Fibroblast of skin of right biceps (primary cell): ENCODE measurements around the gene TPCN2.
"Not testable (repeated sequence)": the region's sequence is repeated elsewhere in the genome, so short reads cannot be mapped to it uniquely, and the experiment has no call there.

ENCODE experiments used
- DNase-seq: peaks from one replicate; pipeline ENCODE4 v3.0.0-alpha.2; 2013

Gene TPCN2

DNA sequence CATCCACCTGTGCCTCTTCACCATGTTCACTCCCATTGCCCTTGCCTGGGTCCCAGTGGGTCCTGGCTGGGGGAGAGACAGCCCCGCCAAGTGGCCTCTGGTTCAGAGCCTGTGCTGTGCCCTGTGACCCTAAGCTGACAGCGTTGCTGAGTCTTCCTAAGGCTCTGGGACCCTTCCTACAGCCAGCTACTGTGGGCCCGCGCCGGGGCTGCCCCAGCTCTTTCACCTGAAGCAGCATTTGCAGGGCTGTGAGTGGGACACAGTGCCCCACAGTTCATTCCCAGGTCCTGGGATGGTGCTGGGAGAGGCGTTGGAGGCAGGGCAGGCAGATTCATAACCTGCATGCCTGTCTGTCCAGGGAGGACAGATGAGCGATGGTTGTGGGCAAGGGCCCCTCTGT is 10.7 kb downstream of the TPCN2 start:
- no peak for DNase-seq

DNA sequence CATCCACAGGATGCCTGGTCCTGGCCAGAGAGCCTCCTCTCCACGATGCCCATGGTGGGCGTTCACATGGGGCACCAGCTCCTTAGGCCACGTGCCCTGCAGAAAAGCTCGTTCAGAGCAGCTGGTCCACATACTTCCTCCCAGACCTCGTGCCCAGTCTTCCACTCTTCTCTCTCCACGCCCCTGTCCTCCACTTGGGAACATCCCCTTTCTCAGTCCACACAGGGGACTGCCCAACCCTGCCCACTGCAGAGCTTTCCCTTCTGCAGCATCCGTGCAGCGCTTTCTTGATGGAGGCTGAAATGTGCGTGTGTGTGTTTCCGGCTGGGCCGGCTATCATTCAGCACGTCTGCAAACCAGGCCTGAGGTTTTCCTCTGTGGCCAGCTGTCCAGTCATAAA is 11.3 kb downstream of the TPCN2 start:
- no peak for DNase-seq

DNA sequence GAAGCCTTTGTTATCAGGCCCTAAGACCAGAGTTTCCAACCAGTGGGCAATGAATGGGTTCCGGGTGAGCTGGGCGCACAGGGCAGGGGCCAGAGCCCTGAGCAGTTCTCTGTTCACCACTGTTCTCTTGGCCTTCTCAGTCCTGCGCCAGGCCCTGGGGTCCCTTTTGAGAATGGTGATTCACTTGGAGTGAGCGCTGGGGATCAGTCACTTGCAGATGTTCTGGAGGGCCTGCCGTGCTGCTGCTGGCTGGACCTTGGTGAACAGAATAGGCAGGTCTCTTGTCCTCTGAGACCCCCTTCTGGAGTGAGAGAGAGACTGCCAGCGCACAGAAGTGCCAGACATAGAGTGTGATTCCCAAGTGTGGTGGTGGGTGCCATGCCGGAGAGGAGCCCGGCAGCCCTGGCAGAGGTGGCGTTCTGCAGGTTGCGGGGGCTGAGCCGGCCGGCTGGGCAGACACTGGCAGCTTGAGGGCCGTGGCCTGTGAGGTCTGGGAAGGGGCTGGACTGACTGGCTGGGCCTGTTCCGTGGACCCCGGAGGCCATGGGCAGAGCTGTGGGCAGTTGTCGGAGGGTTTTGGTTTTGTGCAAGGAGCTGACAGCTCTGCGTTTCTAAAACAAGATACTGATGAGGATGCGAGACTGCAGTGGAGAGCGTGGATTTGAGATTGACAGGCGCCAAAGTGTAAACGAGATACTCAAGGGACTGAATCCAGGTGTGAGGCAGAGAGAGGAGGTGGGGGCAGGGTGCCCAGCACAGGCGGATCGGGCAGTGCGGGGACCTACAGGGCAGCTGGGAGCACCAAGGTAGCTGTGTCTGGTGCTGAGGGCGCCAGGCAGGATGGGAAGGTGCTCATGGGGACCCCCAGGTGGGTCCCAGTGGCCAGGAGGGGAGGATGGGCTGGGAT is 12.3 kb downstream of the TPCN2 start:
- peak; percentile 4 for DNase-seq

DNA sequence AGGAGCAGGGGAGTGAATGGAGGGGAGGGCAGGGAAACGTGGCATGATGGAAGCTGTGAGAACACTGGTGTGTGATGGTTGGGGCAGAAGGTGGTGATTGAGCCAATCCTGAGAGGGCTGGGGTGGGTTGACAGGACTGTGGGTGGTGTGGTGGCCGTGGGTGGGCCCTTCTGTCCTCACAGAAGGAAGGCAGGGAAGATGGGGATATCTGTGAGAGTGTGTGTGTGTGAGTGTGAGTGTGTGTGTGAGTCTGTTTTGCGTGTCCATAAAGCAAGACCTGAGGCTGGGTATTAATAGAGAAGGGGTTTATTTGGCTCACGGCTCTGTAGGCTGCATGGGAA is 13.0 kb downstream of the TPCN2 start:
- no peak for DNase-seq

DNA sequence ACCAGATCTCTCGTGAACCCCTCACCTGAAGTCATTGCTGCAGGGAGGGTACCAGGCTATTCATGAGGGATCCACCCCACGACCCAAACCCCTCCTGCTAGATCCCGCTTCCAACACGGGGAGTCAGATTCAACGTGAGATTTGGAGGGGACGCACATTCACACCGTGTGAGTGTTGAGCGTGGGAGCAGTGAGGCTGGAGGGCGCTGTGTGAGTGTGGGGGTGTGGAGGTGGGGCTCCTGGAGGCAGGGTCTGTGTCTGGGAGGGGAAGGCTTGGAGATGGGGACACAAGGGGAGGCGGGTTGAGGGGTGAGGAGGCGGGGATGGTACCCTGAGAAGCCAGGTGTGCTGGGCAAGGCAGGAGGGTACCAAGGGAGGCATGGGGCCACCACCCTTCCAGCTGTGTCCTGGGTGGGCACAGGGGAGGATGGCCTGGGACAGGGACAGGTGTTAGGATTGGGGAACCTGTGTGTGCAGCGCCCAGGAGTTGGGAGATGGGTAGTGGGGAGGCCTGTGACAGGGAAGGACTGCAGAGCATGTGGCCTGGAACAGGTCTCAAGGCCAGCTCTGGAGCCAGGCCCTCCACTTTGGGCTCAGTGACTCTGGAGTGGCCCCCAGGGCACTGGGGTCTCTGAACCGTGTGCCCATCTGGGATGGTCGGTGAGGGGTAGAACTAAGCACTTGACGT is 13.6 kb downstream of the TPCN2 start:
- no peak for DNase-seq

DNA sequence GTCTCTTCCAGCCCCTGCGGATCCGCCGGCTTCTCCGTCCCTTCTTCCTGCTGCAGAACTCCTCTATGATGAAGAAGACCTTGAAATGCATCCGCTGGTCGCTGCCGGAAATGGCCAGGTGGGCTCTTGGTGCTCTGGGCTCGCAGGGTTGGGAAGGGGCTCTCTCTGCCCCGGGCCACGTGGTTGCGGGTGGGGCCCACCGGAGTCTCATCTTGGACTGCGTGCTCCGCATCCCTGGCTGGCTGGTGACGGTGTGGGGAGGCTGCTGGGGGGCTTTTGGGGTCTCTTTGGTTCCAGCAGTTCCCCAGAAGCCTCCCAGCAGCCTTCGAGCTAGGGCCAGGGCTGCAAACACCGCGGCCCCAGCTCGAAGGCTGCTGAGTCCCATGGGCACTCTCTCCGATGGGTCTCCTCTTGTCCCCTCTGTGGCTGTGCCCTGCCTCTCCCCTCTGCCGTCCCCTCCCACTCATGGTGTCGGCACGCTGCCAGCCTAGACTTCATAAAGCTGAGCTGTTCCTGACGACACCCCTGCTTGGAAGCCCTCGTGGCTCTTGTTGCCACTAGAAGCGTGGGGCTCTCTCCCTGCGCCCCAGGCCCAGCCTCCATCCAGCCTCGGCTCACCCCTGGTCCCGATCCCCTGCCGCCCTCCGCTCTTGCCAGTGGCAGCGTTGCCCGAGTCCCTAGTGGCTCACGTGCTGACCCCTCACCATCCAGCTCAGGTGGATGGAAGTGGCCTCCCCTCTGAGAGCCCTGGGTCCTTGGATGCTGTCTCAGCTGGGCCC is 14.3 kb downstream of the TPCN2 start:
- no peak for DNase-seq

DNA sequence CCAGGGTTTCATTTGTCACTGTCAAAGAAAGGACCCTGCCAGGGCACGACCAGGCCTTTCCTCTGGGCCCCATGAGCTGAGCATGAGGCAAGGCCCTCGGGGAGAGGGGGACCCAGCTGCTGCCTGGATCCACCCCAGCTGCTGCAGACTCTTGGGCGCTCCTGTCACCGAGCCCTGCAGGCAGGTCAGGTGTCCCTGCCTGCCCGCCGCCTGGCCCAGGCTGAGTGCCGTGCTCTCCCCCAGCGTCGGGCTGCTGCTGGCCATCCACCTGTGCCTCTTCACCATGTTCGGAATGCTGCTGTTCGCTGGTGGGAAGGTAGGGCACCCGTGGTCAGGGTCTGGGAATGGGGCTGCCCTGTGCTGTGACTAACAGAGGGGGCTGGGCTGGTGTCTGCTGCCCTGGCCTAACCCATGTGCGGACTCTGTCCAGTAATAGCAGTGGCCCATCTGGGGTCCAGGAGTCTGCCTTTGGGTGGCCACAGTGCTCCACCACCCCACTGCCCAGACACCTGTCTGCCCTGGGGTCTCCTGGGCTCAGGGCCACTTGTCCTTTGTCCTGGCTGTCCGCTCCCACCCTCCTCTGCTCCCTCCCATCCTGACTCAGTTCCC is 15.0 kb downstream of the TPCN2 start:
- DNase-seq, result no peak

DNA sequence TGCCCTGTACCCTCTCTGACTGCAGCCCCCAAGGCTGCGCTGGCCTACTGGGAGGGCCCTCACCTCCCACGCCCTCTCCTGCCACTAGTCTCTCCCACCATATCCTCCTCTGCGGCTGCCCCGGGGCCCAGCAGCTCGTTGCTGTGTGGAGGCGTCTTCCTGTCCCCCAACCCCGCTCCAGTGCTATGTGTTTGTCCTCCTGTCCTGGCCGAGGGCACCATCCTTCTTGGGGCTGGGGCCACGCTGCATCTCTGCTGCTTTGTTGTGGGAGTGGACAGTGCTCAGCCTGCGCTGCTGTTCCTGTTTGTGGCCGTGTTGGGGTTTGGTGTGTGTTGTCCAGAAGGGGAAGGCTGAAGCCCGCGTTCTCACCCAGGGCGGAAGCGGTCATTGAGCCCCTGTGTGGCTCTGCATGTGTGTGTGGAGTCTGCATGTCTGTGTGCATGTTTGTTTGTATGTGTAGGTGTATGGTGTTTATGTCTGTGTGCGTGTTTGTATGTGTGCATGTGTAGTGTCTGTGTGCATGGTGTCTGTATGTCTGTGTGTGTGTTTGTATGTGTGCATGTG is 15.7 kb downstream of the TPCN2 start:
- DNase-seq, result no peak

DNA sequence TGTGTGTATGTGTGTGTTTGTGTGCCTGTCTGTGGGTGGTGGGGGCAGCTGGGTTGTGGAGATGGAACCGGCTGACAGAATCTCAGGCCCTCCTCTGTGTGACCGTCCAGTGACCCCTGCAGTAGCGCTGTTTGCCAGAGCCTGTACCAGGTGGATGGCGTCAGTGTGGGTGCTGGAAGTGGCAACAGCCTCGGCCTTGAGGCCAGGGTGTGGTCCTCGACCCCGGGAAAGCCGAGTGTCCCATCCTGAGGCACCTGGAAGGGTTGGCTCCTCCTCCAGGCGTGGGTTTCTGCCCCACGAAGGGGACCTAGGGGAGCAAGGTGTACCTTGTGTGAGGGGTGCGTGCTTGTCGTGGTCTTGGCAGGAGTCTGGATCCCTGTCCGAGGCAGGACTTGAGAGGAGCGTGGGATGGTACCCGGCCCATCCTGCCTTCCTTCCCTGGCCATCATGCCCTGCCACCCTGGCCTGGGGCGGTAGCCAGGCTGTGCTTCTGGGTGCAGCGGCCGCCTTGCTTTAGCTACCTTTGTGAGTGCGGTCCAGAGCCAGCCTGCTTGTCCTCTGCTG is 16.5 kb downstream of the TPCN2 start:
- DNase-seq, result no peak

DNA sequence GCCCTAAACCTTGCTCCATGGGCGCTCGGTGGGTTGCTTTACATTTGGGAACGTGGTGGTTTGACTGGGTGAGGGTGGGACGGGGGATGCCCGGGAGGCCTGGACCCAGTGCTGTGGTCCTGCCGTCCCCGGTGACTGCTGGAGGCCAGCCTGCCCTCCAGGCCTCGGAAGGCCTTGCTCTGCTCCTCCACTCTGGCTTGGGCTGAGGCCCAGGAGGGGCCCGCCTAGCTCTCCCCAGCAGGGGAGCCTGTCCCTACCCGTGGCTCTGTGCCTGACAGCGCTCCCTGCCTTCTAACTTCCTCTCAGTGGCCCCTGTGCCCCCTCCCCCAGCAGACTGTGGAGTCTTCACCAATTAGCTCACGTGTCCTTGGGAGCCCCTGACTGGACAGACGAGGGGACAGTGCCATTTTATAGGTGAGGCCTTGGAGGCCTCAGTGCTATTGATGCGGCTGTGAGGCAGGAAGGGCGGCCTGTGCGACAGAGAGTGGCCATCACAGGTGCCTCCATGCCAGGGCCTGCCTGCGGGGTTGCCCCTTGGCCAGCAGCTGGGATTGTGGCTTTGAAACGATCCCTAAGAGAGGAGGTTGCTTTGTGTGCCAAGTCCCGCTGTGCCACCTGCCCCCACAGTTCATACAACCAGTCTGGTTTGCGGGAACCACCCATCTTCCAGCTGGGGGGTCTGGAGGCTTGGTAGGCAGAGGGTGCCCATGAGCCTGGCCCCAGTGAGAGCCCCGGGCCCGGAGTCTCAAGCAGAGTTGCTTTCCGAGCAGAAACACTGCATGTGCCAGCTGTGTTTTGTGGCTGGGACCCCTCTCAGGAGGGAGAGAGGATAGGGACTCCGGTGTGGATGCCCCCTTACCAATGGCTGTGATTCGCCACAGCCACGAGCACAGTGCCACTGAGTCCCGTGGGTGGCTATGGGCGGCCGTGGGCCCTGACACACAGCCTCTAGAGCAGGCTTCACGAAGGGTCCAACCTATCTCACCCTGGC is 17.7 kb downstream of the TPCN2 start:
- DNase-seq, result no peak

DNA sequence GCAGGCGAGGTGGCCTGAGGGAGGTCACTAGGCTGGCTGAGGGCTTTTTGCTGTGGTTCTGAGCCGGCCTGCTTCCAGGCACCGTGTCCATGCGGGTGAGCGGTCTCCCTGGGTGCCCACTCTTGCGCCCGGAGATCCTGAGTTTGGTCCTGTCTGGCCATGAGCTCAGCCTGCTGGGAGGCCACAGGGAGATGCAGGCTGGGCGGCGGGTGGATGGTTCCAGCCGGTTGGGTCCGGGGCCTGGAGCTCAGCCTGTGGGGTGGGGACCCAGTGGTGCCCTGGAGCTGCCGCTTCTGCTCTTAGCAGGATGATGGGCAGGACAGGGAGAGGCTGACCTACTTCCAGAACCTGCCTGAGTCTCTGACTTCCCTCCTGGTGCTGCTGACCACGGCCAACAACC is 18.5 kb downstream of the TPCN2 start:
- DNase-seq, result no peak

DNA sequence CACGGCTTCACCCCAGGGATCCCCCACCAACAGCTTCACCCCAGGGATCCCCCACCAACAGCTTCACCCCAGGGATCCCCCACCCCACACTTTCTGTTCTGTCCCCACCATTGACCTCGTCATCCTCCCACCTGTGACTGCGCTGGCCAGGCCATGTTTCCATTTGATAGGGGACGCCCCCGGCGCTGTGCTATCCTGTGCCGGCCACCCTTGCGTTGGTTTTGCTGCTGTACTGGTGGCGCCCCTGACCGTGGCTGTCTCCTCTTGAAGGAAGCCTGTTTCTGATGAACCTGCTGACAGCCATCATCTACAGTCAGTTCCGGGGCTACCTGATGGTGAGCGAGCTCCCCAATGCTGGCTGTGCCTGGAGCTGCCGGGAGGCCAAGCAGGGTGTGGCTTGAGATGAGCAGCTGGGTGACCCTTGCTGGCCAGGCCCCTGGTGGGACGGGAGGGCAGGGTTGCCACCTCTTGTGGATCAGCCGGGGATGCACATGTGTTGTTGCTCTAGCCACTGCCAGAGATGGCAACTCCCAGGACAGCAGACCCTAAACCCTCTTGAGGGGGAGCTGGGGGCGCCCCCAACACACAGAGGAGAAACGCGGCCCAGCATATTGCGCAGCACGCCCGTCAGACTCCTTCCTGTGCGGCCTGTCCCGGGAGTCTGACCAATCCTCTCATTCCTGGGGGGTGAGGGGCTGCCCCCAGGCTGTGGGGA is 22.5 kb downstream of the TPCN2 start:
- DNase-seq, result no peak

DNA sequence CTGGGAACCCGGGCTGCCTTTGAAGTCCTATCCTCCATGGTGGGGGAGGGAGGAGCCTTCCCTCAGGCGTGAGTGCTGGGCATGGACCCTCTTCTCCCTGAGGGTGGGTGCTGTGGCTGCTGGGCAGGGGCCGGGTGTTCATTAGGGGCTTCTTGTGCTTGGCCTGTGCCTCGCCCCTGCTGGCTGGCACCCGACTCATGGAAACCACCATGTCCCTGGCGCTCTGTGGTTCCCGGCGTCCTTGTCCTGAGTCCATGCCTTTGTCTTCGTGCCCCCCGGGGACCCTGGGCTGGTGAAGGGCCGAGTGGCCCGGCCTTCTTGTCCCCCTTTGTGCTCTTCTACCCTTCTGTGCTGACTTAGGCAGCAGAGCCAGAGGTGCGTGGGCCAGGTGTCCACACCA is 23.2 kb downstream of the TPCN2 start:
- no peak for DNase-seq

DNA sequence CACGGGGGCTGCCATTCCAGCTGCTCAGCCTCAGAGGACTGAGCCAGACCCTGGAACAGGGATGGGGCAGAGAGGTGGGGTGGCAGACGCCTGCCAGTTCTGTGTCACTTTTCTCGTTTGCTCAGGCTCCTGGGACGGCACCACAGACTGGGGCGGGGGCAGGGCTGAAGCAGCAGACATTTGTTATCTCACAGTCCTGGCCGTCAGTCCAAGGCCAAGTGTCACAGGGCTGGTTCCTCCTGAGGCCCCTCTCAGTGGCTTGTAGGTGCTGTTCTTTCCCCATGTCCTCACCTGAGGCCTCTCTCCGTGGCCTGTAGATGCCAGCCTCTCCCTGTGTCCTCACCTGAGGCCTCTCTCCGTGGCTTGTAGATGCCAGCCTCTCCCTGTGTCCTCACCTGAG is 24.7 kb downstream of the TPCN2 start:
- DNase-seq, result no peak

DNA sequence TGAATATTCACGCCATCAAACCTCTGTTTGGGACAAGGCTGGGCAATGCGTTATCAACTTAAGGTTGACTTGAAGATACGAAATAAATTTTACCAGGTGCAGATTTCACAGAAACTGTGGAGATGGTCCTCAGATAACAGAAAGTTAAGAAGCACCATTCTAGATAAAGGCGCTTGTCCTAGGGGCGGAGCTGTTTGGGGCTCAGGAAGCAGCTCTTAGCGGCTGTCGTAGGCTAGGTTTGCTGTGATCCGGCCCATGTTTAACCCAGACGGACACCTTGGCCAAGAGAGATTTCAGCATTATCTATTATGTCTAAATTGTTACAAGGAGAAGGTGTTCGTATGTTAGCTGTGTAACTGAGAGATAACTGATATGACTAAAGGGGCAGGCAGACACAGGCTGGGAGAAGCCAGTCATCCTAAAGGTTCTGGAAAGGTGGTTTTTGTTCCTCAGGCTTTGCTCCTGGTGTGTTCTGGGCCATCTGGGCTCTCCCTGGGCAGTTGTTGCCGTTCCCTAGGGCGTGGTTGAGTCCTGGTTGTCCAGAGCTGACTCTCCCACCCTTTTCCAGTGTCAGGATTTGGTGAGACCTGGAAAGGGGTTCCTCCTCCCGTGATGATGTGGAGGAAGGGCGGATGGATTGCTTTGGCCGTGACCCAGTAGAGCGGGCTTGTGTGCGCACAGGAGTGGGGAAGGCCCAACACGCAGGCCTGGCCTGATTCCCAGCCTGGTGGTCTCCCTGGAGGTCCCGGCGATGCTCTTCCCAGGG is 25.8 kb downstream of the TPCN2 start:
- DNase-seq, result no peak

DNA sequence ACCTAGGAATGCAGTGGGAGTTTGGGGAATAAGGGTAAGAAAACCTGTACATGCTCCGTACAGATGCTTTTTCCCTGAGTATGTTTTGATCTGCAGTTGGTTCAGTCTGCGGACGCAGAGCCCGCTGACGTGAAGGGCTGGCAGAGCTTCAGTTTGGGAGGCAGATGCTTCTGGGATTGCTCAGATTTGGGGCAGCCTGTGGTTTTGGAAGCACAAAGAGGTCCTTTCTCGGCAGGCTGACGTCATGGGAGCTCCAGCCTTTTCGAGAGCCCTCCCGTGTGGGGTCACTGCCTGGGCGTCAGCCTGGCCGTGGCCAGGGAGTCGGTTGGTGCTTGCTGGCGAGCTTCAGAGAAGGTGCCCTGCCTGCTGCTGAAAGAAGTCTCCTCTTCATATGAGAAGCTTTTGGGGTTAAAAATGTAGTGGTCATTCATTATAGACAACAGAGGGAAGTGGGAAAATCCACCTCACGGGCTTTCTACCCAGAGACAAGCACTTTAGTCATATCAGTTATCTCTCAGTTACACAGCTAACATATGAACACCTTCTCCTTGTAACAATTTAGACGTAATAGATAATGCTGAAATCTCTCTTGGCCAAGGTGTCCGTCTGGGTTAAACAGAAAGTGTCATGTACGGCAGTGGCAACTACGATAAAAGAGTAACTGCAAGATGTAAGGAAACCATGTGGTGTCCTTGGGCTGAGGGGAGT is 26.8 kb downstream of the TPCN2 start:
- peak; percentile 84 for DNase-seq

DNA sequence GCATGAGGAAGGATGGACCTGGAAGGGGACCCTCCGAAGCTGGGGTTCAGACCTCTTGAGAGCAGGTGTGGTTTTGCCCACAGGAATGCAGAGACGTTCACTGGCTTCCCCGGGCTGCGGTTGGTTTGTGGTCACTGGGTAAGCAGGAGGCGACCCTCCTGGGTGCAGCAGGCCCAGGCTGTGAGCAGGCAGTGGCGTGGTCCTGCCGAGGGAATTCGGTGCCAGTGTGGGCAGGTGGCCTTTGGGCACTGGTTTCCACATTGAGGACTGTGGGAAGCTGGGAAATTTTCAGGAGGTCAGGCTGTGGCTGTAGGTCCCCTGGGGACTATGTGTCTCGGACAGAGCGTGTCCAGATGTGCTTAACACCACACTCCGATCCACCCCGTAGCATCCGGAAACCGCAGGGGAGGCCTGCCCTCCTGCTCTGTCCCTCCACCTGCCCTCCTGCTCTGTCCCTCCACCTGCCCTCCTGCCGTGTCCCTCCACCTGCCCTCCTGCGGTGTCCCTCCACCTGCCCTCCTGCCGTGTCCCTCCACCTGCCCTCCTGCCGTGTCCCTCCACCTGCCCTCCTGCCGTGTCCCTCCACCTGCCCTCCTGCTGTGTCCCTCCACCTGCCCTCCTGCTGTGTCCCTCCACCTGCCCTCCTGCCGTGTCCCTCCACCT is 27.5 kb downstream of the TPCN2 start:
- no peak for DNase-seq

DNA sequence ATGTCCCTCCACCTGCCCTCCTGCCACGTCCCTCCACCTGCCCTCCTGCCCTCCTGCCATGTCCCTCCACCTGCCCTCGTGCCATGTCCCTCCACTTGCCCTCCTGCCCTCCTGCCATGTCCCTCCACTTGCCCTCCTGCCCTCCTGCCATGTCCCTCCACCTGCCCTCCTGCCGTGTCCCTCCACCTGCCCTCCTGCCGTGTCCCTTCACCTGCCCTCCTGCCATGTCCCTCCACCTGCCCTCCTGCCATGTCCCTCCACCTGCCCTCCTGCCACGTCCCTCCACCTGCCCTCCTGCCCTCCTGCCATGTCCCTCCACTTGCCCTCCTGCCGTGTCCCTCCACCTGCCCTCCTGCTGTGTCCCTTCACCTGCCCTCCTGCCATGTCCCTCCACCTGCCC is 28.2 kb downstream of the TPCN2 start:
- DNase-seq, result not testable (repeated sequence)

DNA sequence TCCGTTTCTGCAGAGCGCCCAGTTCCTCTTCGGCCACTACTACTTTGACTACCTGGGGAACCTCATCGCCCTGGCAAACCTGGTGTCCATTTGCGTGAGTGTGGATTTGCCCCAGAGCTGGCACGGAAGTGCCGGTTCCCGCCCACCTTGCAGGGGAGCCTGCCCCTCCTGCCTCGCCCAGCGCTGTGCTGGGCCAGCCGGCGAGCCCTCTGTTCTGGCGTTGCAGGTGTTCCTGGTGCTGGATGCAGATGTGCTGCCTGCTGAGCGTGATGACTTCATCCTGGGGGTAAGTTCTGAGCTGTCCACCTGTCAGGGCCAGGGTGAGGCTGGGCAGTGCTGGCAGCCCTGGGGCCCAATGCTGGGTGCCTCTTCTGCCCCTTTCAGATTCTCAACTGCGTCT is 29.8 kb downstream of the TPCN2 start:
- DNase-seq, result no peak
